Large intestine (tissue), 3 donors: ENCODE data around the gene AGXT. TPM values are rescaled to one million over a fixed set of nuclear protein-coding genes. Genes with fewer than 3 reads are reported as not detected.

Source experiments
- DNase-seq, 2 donors: peaks; one replicate each; pipeline versions ENCODE4 v3.0.0 to v3.0.0-alpha.2; 2013
- H3K27ac ChIP-seq: one replicate; pipeline ENCODE4 v1.5.1; 2013; ENCODE audit warnings: low read length
- H3K27me3 ChIP-seq: 2 replicates; pipeline ENCODE4 v1.6.1; 2013; ENCODE audit warnings: low read length; ENCODE audit not compliant: control insufficient read depth, insufficient read depth
- H3K36me3 ChIP-seq: 2 replicates; pipeline ENCODE4 v1.6.1; 2013; ENCODE audit warnings: low read length; ENCODE audit not compliant: control insufficient read depth, insufficient read depth
- H3K4me1 ChIP-seq: one replicate; pipeline ENCODE4 v1.6.1; 2013; ENCODE audit warnings: low read length; ENCODE audit not compliant: control insufficient read depth, insufficient read depth
- H3K4me3 ChIP-seq: one replicate; pipeline ENCODE4 v1.5.1; 2013; ENCODE audit warnings: low read length
- H3K9me3 ChIP-seq: one replicate; pipeline ENCODE4 v1.6.1; 2013; ENCODE audit warnings: mild to moderate bottlenecking, low read depth, low read length, moderate library complexity; ENCODE audit not compliant: control insufficient read depth
- whole genome bisulfite sequencing: methylation state at CpG from one replicate; pipeline ENCODE4 v1.1.5; 2013; ENCODE audit warnings: low lambda C conversion rate; ENCODE audit not compliant: insufficient coverage; 5-methylcytosine and 5-hydroxymethylcytosine counted together
- polyA plus RNA-seq: library from polyadenylated mRNA; unstranded; fragments of 120-200 nt; gene quantifications from one replicate; pipeline ENCODE4 v1.2.1, GENCODE V29; 2013

AGXT gene
- polyA plus RNA-seq, 1 donor, result 0.66 TPM

GRCh38 chr2:240925191-240925567, 56.6 kb downstream of the AGXT start:
- H3K9me3 ChIP-seq, result no peaks in the 10 kb centered on the region
- H3K4me3 ChIP-seq, result no peak overlapping the region
- H3K27ac ChIP-seq, result no peak overlapping the region
- no CpG with 5 or more reads among the region's 14 CpGs for WGBS
- DNase-seq, result no peak
- no peaks in the 10 kb centered on the region for H3K36me3 ChIP-seq
- H3K4me1 ChIP-seq, result no peaks in the 10 kb centered on the region
- no peaks in the 10 kb centered on the region for H3K27me3 ChIP-seq

- Histone ChIP-seq H3K4me3 (no peak overlapping the region), H3K36me3 (no peaks in the 10 kb centered on the region), H3K27me3 (no peaks in the 10 kb centered on the region), H3K4me1 (no peaks in the 10 kb centered on the region), H3K27ac (no peak overlapping the region), H3K9me3 (no peaks in the 10 kb centered on the region)
- no peak for DNase-seq
- no CpG with 5 or more reads among the region's 29 CpGs for WGBS
Measured at GRCh38 chr2:240925568-240926515, 57.2 kb downstream of the AGXT start.

- 93% methylated on average over 3 of the region's 38 CpGs for WGBS
Measured at GRCh38 chr2:240926516-240927389, 58.1 kb downstream of the AGXT start.

GRCh38 chr2:240927390-240927781, 58.8 kb downstream of the AGXT start:
- no peak overlapping the region for H3K4me3 ChIP-seq
- WGBS, result 60% methylated on average over 2 of the region's 7 CpGs
- H3K36me3 ChIP-seq, result no peaks in the 10 kb centered on the region
- H3K27me3 ChIP-seq, result no peaks in the 10 kb centered on the region
- H3K27ac ChIP-seq, result no peak overlapping the region
- no peak for DNase-seq
- no peaks in the 10 kb centered on the region for H3K9me3 ChIP-seq
- H3K4me1 ChIP-seq, result no peaks in the 10 kb centered on the region

More at GRCh38 chr2:240926516-240927389, 58.1 kb downstream of the AGXT start:
- Histone ChIP-seq H3K27ac (no peak overlapping the region), H3K9me3 (no peaks in the 10 kb centered on the region), H3K4me1 (no peaks in the 10 kb centered on the region), H3K36me3 (no peaks in the 10 kb centered on the region), H3K27me3 (no peaks in the 10 kb centered on the region), H3K4me3 (no peak overlapping the region)
- DNase-seq, result peak in 1 of 2 donors; percentile 43

GRCh38 chr2:240928476-240929363, 60.1 kb downstream of the AGXT start:
- no peak for DNase-seq
- no peak overlapping the region for H3K27ac ChIP-seq
- no peaks in the 10 kb centered on the region for H3K27me3 ChIP-seq
- H3K4me3 ChIP-seq, result no peak overlapping the region
- no peaks in the 10 kb centered on the region for H3K36me3 ChIP-seq
- H3K9me3 ChIP-seq, result no peaks in the 10 kb centered on the region
- H3K4me1 ChIP-seq, result no peaks in the 10 kb centered on the region
- WGBS, result no CpG with 5 or more reads among the region's 24 CpGs

- Histone ChIP-seq H3K36me3 (no peaks in the 10 kb centered on the region), H3K4me1 (no peaks in the 10 kb centered on the region), H3K4me3 (no peak overlapping the region), H3K27me3 (no peaks in the 10 kb centered on the region), H3K9me3 (no peaks in the 10 kb centered on the region), H3K27ac (no peak overlapping the region)
- no peak for DNase-seq
- WGBS, result 30% methylated on average over 2 of the region's 10 CpGs
Measured at GRCh38 chr2:240929364-240930095, 60.9 kb downstream of the AGXT start.

Other genes starting within 250 kb of the AGXT start
- gene GPR35, start 243.3 kb upstream of the AGXT start, polyA plus RNA-seq, result 118 TPM
- 10.6 TPM for gene AQP12B, start 185.9 kb upstream of the AGXT start, polyA plus RNA-seq
- gene AQP12A, start 177.0 kb upstream of the AGXT start, polyA plus RNA-seq, result 5.0 TPM
- 15.8 TPM for gene KIF1A, start 48.6 kb upstream of the AGXT start, polyA plus RNA-seq
- 25.7 TPM for gene MAB21L4, start 27.3 kb downstream of the AGXT start, polyA plus RNA-seq
- 0.09 TPM for gene CROCC2, start 37.5 kb downstream of the AGXT start, polyA plus RNA-seq
- gene SNED1, start 129.8 kb downstream of the AGXT start, polyA plus RNA-seq, result 6.6 TPM
- gene MTERF4, start 233.5 kb downstream of the AGXT start, polyA plus RNA-seq, result 53.3 TPM